Measurements from ENCODE around the gene KRT73. TPM values are rescaled to one million over a fixed set of nuclear protein-coding genes. Genes with fewer than 3 reads are reported as not detected.

The KRT73 gene
- total and polyA plus RNA-seq, 2 experiments from 2014 or later = not detected

DNA sequence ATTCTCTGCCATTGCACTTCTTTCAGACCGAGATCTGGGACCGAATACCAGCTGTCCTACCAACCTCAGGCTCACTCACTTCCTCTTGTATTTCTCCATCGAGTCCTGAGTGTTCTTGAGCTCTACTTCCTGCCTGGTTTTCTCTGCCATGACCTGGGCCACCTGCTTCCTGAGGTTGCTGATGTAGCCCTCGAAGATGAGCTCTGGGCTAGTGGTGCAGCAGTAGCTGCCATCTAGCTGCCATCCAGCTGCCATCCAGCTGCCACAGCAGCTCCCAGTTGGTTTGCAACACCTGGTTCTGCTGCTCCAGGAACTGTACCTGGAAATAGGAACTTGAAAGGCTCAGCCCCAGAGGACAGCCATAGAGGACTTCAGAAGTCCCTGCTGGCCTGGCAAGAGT, 15.0 kb upstream of the KRT73 start:
- H3K9me3 Mint-ChIP-seq = no peaks in the 10 kb centered on the region
- no peaks in the 10 kb centered on the region for H3K79me2 ChIP-seq (replicated peaks; ENCODE audit: insufficient read depth)
- H3F3A ChIP-seq (replicated peaks; ENCODE audit: low read depth) = no peaks in the 10 kb centered on the region
- no peak overlapping the region for H3K27ac ChIP-seq (ENCODE audit: low read depth)
- H3K36me3 ChIP-seq (ENCODE audit: insufficient read depth) = no peaks in the 10 kb centered on the region
- no peaks in the 10 kb centered on the region for H3K9me2 ChIP-seq (ENCODE audit: insufficient read depth)
- no peak overlapping the region for H3K4me3 ChIP-seq
- H3K4me1 ChIP-seq (ENCODE audit: insufficient read depth) = no peaks in the 10 kb centered on the region
- H3K36me3 Mint-ChIP-seq (ENCODE audit: low read depth) = no peaks in the 10 kb centered on the region
- no peaks in the 10 kb centered on the region; the same call in 2 of the 3 replicates for H3K4me1 Mint-ChIP-seq
- H3K4me3 Mint-ChIP-seq = no peak overlapping the region
- H3K27me3 Mint-ChIP-seq (ENCODE audit: insufficient read depth, low read depth, poor library complexity) = peaks cover 2% of the 10 kb centered on the region
- DNase-seq (ENCODE audit: low spot score) = no peak
- ATAC-seq = no peak
- no peaks in the 10 kb centered on the region for H4K20me1 ChIP-seq (replicated peaks; ENCODE audit: insufficient read depth)
- H3K27me3 ChIP-seq (ENCODE audit: insufficient read depth) = no peaks in the 10 kb centered on the region
- H2AFZ ChIP-seq = no peak overlapping the region
- no peak for TF ChIP-seq NANOG (IDR thresholded peaks at IDR 0.05; ENCODE audit: borderline replicate concordance)
- H3K4me2 ChIP-seq = no peak overlapping the region
- no peak overlapping the region for H3K27ac Mint-ChIP-seq

DNA sequence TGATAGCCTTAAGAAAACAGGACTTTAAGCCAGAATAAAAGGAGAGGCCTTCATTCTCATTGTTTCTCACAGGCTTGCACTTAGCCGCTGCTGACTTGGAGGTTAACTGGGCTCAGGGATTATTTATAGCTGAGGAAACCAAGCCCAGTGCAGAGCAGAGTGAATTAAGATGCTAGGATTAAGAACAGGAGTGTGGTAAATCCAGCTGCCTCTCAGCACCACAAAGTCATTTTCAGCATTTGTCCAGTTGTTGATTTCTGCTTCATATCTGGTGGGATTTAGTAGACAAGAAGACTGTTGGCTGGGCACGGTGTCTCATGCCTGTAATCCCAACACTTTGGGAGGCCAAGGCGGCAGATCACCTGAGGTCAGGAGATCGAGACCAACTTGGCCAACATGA, 14.3 kb upstream of the KRT73 start:
- Mint-ChIP-seq H3K27ac (no peak overlapping the region), H3K36me3 (ENCODE audit: low read depth) (no peaks in the 10 kb centered on the region), H3K4me3 (no peak overlapping the region), H3K27me3 (ENCODE audit: insufficient read depth, low read depth, poor library complexity) (peaks cover 2% of the 10 kb centered on the region), H3K9me3 (no peaks in the 10 kb centered on the region), H3K4me1 (no peaks in the 10 kb centered on the region; the same call in 2 of the 3 replicates)
- no peaks in the 10 kb centered on the region for H3K9me2 ChIP-seq (ENCODE audit: insufficient read depth)
- H3K4me2 ChIP-seq = no peak overlapping the region
- H3K4me1 ChIP-seq (ENCODE audit: insufficient read depth) = no peaks in the 10 kb centered on the region
- no peaks in the 10 kb centered on the region for H3K36me3 ChIP-seq (ENCODE audit: insufficient read depth)
- no peaks in the 10 kb centered on the region for H4K20me1 ChIP-seq (replicated peaks; ENCODE audit: insufficient read depth)
- H2AFZ ChIP-seq = no peak overlapping the region
- no peak overlapping the region for H3K27ac ChIP-seq (ENCODE audit: low read depth)
- no peaks in the 10 kb centered on the region for H3K79me2 ChIP-seq (replicated peaks; ENCODE audit: insufficient read depth)
- no peak for ATAC-seq
- H3F3A ChIP-seq (replicated peaks; ENCODE audit: low read depth) = no peaks in the 10 kb centered on the region
- DNase-seq (ENCODE audit: low spot score) = no peak
- H3K27me3 ChIP-seq (ENCODE audit: insufficient read depth) = no peaks in the 10 kb centered on the region
- no peak overlapping the region for H3K4me3 ChIP-seq
- TF ChIP-seq NANOG (IDR thresholded peaks at IDR 0.05; ENCODE audit: borderline replicate concordance) (no peak), CREB1 (CRISPR knock-in tag; IDR thresholded peaks at IDR 0.05; ENCODE audit: low read depth) (no peak), ZNF114 (CRISPR knock-in tag; IDR thresholded peaks at IDR 0.05) (no peak), EZH2 (IDR thresholded peaks at IDR 0.05; ENCODE audit: low read depth, unreplicated experiment) (no peak), ZNF331 (CRISPR knock-in tag; IDR thresholded peaks at IDR 0.05; ENCODE audit: low read depth) (no peak), POLR2AphosphoS5 (IDR thresholded peaks at IDR 0.05; ENCODE audit: low read depth) (no peak), STAT1 (IDR thresholded peaks at IDR 0.05; ENCODE audit: unreplicated experiment) (no peak), EZH2phosphoT487 (IDR thresholded peaks at IDR 0.05; ENCODE audit: unreplicated experiment) (no peak), JUNB (IDR thresholded peaks at IDR 0.05; ENCODE audit: unreplicated experiment) (no peak)
- TF ChIP-seq, protein P1, sequence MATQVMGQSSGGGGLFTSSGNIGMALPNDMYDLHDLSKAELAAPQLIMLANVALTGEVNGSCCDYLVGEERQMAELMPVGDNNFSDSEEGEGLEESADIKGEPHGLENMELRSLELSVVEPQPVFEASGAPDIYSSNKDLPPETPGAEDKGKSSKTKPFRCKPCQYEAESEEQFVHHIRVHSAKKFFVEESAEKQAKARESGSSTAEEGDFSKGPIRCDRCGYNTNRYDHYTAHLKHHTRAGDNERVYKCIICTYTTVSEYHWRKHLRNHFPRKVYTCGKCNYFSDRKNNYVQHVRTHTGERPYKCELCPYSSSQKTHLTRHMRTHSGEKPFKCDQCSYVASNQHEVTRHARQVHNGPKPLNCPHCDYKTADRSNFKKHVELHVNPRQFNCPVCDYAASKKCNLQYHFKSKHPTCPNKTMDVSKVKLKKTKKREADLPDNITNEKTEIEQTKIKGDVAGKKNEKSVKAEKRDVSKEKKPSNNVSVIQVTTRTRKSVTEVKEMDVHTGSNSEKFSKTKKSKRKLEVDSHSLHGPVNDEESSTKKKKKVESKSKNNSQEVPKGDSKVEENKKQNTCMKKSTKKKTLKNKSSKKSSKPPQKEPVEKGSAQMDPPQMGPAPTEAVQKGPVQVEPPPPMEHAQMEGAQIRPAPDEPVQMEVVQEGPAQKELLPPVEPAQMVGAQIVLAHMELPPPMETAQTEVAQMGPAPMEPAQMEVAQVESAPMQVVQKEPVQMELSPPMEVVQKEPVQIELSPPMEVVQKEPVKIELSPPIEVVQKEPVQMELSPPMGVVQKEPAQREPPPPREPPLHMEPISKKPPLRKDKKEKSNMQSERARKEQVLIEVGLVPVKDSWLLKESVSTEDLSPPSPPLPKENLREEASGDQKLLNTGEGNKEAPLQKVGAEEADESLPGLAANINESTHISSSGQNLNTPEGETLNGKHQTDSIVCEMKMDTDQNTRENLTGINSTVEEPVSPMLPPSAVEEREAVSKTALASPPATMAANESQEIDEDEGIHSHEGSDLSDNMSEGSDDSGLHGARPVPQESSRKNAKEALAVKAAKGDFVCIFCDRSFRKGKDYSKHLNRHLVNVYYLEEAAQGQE (IDR thresholded peaks at IDR 0.05; ENCODE audit: unreplicated experiment) = no peak
- TF ChIP-seq, protein P2, sequence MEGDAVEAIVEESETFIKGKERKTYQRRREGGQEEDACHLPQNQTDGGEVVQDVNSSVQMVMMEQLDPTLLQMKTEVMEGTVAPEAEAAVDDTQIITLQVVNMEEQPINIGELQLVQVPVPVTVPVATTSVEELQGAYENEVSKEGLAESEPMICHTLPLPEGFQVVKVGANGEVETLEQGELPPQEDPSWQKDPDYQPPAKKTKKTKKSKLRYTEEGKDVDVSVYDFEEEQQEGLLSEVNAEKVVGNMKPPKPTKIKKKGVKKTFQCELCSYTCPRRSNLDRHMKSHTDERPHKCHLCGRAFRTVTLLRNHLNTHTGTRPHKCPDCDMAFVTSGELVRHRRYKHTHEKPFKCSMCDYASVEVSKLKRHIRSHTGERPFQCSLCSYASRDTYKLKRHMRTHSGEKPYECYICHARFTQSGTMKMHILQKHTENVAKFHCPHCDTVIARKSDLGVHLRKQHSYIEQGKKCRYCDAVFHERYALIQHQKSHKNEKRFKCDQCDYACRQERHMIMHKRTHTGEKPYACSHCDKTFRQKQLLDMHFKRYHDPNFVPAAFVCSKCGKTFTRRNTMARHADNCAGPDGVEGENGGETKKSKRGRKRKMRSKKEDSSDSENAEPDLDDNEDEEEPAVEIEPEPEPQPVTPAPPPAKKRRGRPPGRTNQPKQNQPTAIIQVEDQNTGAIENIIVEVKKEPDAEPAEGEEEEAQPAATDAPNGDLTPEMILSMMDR (conservative IDR thresholded peaks at IDR 0.05; ENCODE audit: low read depth in 2 of 2) = no peak
- TF ChIP-seq, protein P3, sequence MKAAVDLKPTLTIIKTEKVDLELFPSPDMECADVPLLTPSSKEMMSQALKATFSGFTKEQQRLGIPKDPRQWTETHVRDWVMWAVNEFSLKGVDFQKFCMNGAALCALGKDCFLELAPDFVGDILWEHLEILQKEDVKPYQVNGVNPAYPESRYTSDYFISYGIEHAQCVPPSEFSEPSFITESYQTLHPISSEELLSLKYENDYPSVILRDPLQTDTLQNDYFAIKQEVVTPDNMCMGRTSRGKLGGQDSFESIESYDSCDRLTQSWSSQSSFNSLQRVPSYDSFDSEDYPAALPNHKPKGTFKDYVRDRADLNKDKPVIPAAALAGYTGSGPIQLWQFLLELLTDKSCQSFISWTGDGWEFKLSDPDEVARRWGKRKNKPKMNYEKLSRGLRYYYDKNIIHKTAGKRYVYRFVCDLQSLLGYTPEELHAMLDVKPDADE (IDR thresholded peaks at IDR 0.05) = no peak

Data from GM23338 (cell line).